ENCODE results near the gene CTAG1A. TPM values are rescaled to one million over a fixed set of nuclear protein-coding genes. Genes with fewer than 3 reads are reported as not detected.

Gene CTAG1A
- total RNA-seq, 1 experiment from 2014 or later: not detected

- Histone ChIP-seq H3K14ac (ENCODE audit: insufficient read depth, low read length) (peak within 1 kb of the TSS; percentile 46; the same call in 1 of the 2 replicates), H3K27me3 (ENCODE audit: insufficient read depth, low read length) (no peaks in the 10 kb centered on the region), H3K18ac (ENCODE audit: insufficient read length, low read depth, low read length) (peak within 1 kb of the TSS; percentile 84), H2AFZ (ENCODE audit: low read length) (no peak within 1 kb of the TSS), H3K4ac (ENCODE audit: low read depth, low read length) (no peak within 1 kb of the TSS), H3K79me1 (ENCODE audit: insufficient read depth, low read depth, low read length, poor library complexity, severe bottlenecking) (no peaks in the 10 kb centered on the region), H2BK5ac (ENCODE audit: insufficient read length, low read length) (no peak within 1 kb of the TSS), H3K4me2 (ENCODE audit: insufficient read depth, insufficient read length, low read length) (peak within 1 kb of the TSS; percentile 100), H3K23me2 (ENCODE audit: insufficient read length, low read depth, low read length, poor library complexity, severe bottlenecking) (peaks cover 6% of the 10 kb centered on the region), H4K20me1 (ENCODE audit: control insufficient read depth, insufficient read depth, insufficient read length) (no peaks in the 10 kb centered on the region), H2BK15ac (ENCODE audit: low read depth, low read length) (no peak within 1 kb of the TSS), H3K56ac (ENCODE audit: insufficient read length, low read depth, low read length) (no peak within 1 kb of the TSS), H3K27ac (ENCODE audit: insufficient read length, low read depth, low read length) (no peak within 1 kb of the TSS), H3T11ph (ENCODE audit: low read length) (no peak within 1 kb of the TSS), H2BK20ac (ENCODE audit: low read depth, low read length, poor library complexity, severe bottlenecking) (no peak within 1 kb of the TSS), H2BK120ac (ENCODE audit: low read depth, low read length, poor library complexity, severe bottlenecking) (no peak within 1 kb of the TSS), H2AK5ac (ENCODE audit: insufficient read length, low read length) (no peak within 1 kb of the TSS), H3K23ac (ENCODE audit: insufficient read length, low read depth, low read length) (peak within 1 kb of the TSS; percentile 86), H4K8ac (replicated peaks; ENCODE audit: insufficient read length, low read depth, low read length) (no peak within 1 kb of the TSS), H3K4me1 (ENCODE audit: insufficient read depth, low read length) (no peaks in the 10 kb centered on the region), H4K5ac (ENCODE audit: insufficient read length, low read depth, low read length) (no peak within 1 kb of the TSS), H4K91ac (ENCODE audit: insufficient read length, low read depth, low read length) (no peak within 1 kb of the TSS), H3K79me2 (ENCODE audit: insufficient read depth, low read length) (peaks cover 3% of the 10 kb centered on the region; the same call in 1 of the 2 replicates), H2BK12ac (ENCODE audit: insufficient read length, low read depth, low read length) (no peak within 1 kb of the TSS), H3K9me3 (ENCODE audit: control insufficient read depth, low read depth, low read length) (peaks cover 45% of the 10 kb centered on the region), H3K9ac (ENCODE audit: extremely low read depth, insufficient read length, low read length) (peak within 1 kb of the TSS; percentile 73)
- Mint-ChIP-seq H3K36me3 (ENCODE audit: insufficient read depth in 1 of 3, low read depth in 3 of 3) (peaks cover 22 to 52% (median 47%) of the 10 kb centered on the region in 3 experiments), H3K27me3 (ENCODE audit: low read depth) (no peaks in the 10 kb centered on the region; the same call in none of the 2 replicates), H3K9me3 (peaks cover 63 to 73% of the 10 kb centered on the region in 2 experiments), H3K4me1 (peaks cover 4 to 12% of the 10 kb centered on the region in 2 experiments), H3K4me3 (peak within 1 kb of the TSS; percentile 86 to 92), H3K27ac (peak within 1 kb of the TSS; percentile 71 to 96 (median 95))
- WGBS (ENCODE audit: extremely low coverage, insufficient read length, low lambda C conversion rate): no CpG with 5 or more reads among the region's 69 CpGs
- DNase-seq: peak; percentile 86
- no peak for TF ChIP-seq CTCF (conservative IDR thresholded peaks at IDR 0.05)
Observed at GRCh38 chrX:154547245-154548027, 37.5 kb upstream of the CTAG1A start, which contains the start of gene IKBKG. IKBKG (plus strand) TSS chrX:154547620; CDS start chrX:154552003, 4,383 bp downstream.
